Measurements from ENCODE around the gene IBSP.

Gene IBSP

DNA sequence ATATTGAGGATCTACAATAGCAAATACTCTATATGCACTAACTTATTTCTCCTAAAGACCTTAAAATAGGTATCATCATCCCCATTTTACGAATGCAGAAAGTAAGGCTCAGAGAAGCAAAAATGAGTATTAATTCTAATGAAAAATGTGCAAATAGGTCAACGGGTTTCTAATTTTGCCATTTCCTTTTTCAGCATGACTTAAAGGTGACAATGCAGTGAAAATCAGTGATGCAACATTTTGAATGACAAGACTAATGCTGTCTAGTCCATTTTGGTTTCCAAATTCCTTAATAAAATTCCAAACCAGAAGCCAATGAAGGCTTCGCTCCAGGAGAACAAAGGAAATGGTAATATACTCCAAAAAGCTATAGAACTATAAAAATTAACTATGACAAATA, 37.0 kb upstream of the IBSP start:
- H2AFZ ChIP-seq (ENCODE audit: low read depth, low read length, severe bottlenecking): no peak overlapping the region
- H3K4me2 ChIP-seq (ENCODE audit: low read depth, low read length, poor library complexity, severe bottlenecking): no peak overlapping the region
- no peaks in the 10 kb centered on the region for H3F3A ChIP-seq (ENCODE audit: insufficient read depth)
- H3K9me2 ChIP-seq (replicated peaks; ENCODE audit: insufficient read depth, low read length): no peaks in the 10 kb centered on the region
- no peaks in the 10 kb centered on the region for H3K36me3 ChIP-seq (ENCODE audit: low read length)
- H3K9ac ChIP-seq (ENCODE audit: low read length): no peak overlapping the region
- H3K27me3 ChIP-seq (ENCODE audit: low read length): no peaks in the 10 kb centered on the region
- TF ChIP-seq, protein P1, sequence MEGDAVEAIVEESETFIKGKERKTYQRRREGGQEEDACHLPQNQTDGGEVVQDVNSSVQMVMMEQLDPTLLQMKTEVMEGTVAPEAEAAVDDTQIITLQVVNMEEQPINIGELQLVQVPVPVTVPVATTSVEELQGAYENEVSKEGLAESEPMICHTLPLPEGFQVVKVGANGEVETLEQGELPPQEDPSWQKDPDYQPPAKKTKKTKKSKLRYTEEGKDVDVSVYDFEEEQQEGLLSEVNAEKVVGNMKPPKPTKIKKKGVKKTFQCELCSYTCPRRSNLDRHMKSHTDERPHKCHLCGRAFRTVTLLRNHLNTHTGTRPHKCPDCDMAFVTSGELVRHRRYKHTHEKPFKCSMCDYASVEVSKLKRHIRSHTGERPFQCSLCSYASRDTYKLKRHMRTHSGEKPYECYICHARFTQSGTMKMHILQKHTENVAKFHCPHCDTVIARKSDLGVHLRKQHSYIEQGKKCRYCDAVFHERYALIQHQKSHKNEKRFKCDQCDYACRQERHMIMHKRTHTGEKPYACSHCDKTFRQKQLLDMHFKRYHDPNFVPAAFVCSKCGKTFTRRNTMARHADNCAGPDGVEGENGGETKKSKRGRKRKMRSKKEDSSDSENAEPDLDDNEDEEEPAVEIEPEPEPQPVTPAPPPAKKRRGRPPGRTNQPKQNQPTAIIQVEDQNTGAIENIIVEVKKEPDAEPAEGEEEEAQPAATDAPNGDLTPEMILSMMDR (IDR thresholded peaks at IDR 0.05; ENCODE audit: insufficient read depth, low read length, poor library complexity, severe bottlenecking): no peak
- TF ChIP-seq EZH2phosphoT487 (conservative IDR thresholded peaks at IDR 0.05; ENCODE audit: low read length): no peak
- no peaks in the 10 kb centered on the region for H3K9me3 ChIP-seq (ENCODE audit: insufficient read depth, low read length)
- no peak overlapping the region for H3K27ac ChIP-seq (ENCODE audit: low read depth, low read length)
- no peak overlapping the region for H3K4me3 ChIP-seq (ENCODE audit: insufficient read depth, low read length, poor library complexity, severe bottlenecking)
- no peaks in the 10 kb centered on the region for H3K79me2 ChIP-seq (ENCODE audit: insufficient read depth, low read length)
- H4K20me1 ChIP-seq (ENCODE audit: low read depth, low read length): no peaks in the 10 kb centered on the region

DNA sequence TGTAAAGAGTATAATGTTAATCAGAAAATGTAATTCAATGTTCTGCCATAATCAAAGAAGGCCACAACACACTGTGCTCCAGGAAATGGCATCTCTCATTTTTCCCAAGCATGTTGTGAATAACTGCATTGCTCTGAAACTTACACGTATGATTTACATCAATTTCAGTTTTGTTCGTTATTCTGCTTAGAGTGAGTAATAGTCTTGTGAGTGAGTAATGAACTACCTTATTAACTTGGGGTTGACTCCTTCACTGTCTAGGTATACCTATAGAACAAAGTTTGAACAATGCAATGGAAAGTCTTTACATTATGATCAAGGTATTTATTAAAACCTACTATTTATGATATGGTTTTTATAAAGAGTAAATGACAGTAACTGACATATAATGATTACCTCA, 17.8 kb upstream of the IBSP start:
- no peaks in the 10 kb centered on the region for H3K27me3 ChIP-seq (ENCODE audit: low read length)
- no peaks in the 10 kb centered on the region for H4K20me1 ChIP-seq (ENCODE audit: low read depth, low read length)
- TF ChIP-seq, protein P1 (IDR thresholded peaks at IDR 0.05; ENCODE audit: insufficient read depth, low read length, poor library complexity, severe bottlenecking): no peak
- TF ChIP-seq EZH2phosphoT487 (conservative IDR thresholded peaks at IDR 0.05; ENCODE audit: low read length): no peak
- H2AFZ ChIP-seq (ENCODE audit: low read depth, low read length, severe bottlenecking): no peak overlapping the region
- H3K27ac ChIP-seq (ENCODE audit: low read depth, low read length): no peak overlapping the region
- H3F3A ChIP-seq (ENCODE audit: insufficient read depth): no peaks in the 10 kb centered on the region
- no peaks in the 10 kb centered on the region for H3K36me3 ChIP-seq (ENCODE audit: low read length)
- no peaks in the 10 kb centered on the region for H3K79me2 ChIP-seq (ENCODE audit: insufficient read depth, low read length)
- H3K9me3 ChIP-seq (ENCODE audit: insufficient read depth, low read length): no peaks in the 10 kb centered on the region
- H3K9me2 ChIP-seq (replicated peaks; ENCODE audit: insufficient read depth, low read length): no peaks in the 10 kb centered on the region
- H3K4me2 ChIP-seq (ENCODE audit: low read depth, low read length, poor library complexity, severe bottlenecking): no peak overlapping the region
- H3K4me3 ChIP-seq (ENCODE audit: insufficient read depth, low read length, poor library complexity, severe bottlenecking): no peak overlapping the region
- no peak overlapping the region for H3K9ac ChIP-seq (ENCODE audit: low read length)

GRCh38 chr4:87783781-87784180, 15.6 kb upstream of the IBSP start:
- no peak overlapping the region for H3K4me3 ChIP-seq (ENCODE audit: insufficient read depth, low read length, poor library complexity, severe bottlenecking)
- H3K79me2 ChIP-seq (ENCODE audit: insufficient read depth, low read length): no peaks in the 10 kb centered on the region
- H3K36me3 ChIP-seq (ENCODE audit: low read length): no peaks in the 10 kb centered on the region
- no peaks in the 10 kb centered on the region for H3K9me3 ChIP-seq (ENCODE audit: insufficient read depth, low read length)
- H3K4me2 ChIP-seq (ENCODE audit: low read depth, low read length, poor library complexity, severe bottlenecking): no peak overlapping the region
- no peak overlapping the region for H3K27ac ChIP-seq (ENCODE audit: low read depth, low read length)
- H3K9ac ChIP-seq (ENCODE audit: low read length): no peak overlapping the region
- H3K27me3 ChIP-seq (ENCODE audit: low read length): no peaks in the 10 kb centered on the region
- no peaks in the 10 kb centered on the region for H3F3A ChIP-seq (ENCODE audit: insufficient read depth)
- H4K20me1 ChIP-seq (ENCODE audit: low read depth, low read length): no peaks in the 10 kb centered on the region
- TF ChIP-seq, protein P1 (IDR thresholded peaks at IDR 0.05; ENCODE audit: insufficient read depth, low read length, poor library complexity, severe bottlenecking): no peak
- TF ChIP-seq EZH2phosphoT487 (conservative IDR thresholded peaks at IDR 0.05; ENCODE audit: low read length): no peak
- no peak overlapping the region for H2AFZ ChIP-seq (ENCODE audit: low read depth, low read length, severe bottlenecking)
- no peaks in the 10 kb centered on the region for H3K9me2 ChIP-seq (replicated peaks; ENCODE audit: insufficient read depth, low read length)

Measured in SU-DHL-6 (cell line).